ENCODE results near the gene BARHL2.

DNA sequence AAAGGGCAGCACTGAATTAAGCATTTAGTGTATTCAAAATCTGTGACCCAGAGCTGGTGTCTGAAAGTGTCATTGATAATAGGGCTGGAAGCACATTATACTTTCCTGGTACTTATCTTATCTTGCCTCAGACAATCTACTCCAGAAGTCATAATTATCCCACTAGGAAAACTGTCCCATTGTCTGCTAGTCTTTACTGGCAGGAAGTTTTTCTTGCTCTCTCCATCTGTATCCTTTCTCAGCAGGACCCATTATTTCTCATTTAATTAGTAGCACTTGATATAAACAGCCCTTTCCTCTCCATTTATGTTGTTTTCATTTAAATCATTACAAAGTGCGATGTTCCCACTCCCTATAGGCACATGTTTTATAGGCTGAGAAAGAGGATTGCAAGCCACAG is 36.5 kb upstream of the BARHL2 start:
- TF ChIP-seq, protein P1, sequence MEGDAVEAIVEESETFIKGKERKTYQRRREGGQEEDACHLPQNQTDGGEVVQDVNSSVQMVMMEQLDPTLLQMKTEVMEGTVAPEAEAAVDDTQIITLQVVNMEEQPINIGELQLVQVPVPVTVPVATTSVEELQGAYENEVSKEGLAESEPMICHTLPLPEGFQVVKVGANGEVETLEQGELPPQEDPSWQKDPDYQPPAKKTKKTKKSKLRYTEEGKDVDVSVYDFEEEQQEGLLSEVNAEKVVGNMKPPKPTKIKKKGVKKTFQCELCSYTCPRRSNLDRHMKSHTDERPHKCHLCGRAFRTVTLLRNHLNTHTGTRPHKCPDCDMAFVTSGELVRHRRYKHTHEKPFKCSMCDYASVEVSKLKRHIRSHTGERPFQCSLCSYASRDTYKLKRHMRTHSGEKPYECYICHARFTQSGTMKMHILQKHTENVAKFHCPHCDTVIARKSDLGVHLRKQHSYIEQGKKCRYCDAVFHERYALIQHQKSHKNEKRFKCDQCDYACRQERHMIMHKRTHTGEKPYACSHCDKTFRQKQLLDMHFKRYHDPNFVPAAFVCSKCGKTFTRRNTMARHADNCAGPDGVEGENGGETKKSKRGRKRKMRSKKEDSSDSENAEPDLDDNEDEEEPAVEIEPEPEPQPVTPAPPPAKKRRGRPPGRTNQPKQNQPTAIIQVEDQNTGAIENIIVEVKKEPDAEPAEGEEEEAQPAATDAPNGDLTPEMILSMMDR (conservative IDR thresholded peaks at IDR 0.05): no peak
- TF ChIP-seq ZFX (IDR thresholded peaks at IDR 0.05): no peak

All from C4-2B (cell line).